WTC11 (cell line): Measurements from ENCODE around the gene PCIF1.
A peak's percentile ranks its signal among the peaks of the same experiment; 100 is the strongest.

Source experiments
- CTCF ChIP-seq: fragments of 200-600 bp; IDR thresholded peaks from 2 replicates; pipeline ENCODE4 v1.8.0; 2022; ENCODE audit warnings: antibody characterized with exemption
- E2F1 ChIP-seq: sonication (generic); formaldehyde crosslinking; IDR thresholded peaks from 2 replicates; pipeline ENCODE4 v1.8.0; 2022; ENCODE audit warnings: mild to moderate bottlenecking, missing genetic modification reagents
- ETV6 ChIP-seq: sonication (generic); formaldehyde crosslinking; IDR thresholded peaks from 2 replicates; pipeline ENCODE4 v1.8.1; 2022; ENCODE audit warnings: mild to moderate bottlenecking, missing genetic modification reagents
- USF2 ChIP-seq: sonication (generic); formaldehyde crosslinking; IDR thresholded peaks from 2 replicates; pipeline ENCODE4 v1.8.1; 2023; ENCODE audit warnings: mild to moderate bottlenecking, missing genetic modification reagents, moderate library complexity
- TF ChIP-seq, protein P1 (sequence below): sonication (generic); formaldehyde crosslinking; IDR thresholded peaks from 2 replicates; pipeline ENCODE4 v1.8.0; 2023; ENCODE audit warnings: missing genetic modification reagents
- TF ChIP-seq, protein P2 (sequence below): sonication (generic); formaldehyde crosslinking; IDR thresholded peaks from 2 replicates; pipeline ENCODE4 v1.8.0; 2022; ENCODE audit warnings: mild to moderate bottlenecking, missing genetic modification reagents
- TF ChIP-seq, protein P3 (sequence below): sonication (generic); formaldehyde crosslinking; conservative IDR thresholded peaks from 2 replicates; pipeline ENCODE4 v1.8.1; 2022; ENCODE audit warnings: mild to moderate bottlenecking, missing genetic modification reagents

- no peak for TF ChIP-seq USF2 (CRISPR knock-in tag)
- TF ChIP-seq, protein P1, sequence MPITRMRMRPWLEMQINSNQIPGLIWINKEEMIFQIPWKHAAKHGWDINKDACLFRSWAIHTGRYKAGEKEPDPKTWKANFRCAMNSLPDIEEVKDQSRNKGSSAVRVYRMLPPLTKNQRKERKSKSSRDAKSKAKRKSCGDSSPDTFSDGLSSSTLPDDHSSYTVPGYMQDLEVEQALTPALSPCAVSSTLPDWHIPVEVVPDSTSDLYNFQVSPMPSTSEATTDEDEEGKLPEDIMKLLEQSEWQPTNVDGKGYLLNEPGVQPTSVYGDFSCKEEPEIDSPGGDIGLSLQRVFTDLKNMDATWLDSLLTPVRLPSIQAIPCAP (CRISPR knock-in tag): no peak
- no peak for TF ChIP-seq E2F1 (CRISPR knock-in tag)
- TF ChIP-seq ETV6: no peak
- peak; percentile 93 for TF ChIP-seq CTCF
- TF ChIP-seq, protein P2, sequence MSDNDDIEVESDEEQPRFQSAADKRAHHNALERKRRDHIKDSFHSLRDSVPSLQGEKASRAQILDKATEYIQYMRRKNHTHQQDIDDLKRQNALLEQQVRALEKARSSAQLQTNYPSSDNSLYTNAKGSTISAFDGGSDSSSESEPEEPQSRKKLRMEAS (CRISPR knock-in tag): 0 out of 2 replicates have a peak, but pooled peaks have one; percentile 29
- TF ChIP-seq, protein P3, sequence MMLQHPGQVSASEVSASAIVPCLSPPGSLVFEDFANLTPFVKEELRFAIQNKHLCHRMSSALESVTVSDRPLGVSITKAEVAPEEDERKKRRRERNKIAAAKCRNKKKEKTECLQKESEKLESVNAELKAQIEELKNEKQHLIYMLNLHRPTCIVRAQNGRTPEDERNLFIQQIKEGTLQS (CRISPR knock-in tag): no peak
These were observed 52.8 kb downstream of the PCIF1 start for GRCh38 chr20:45987108-45987780.
